HepG2 (cell line): ENCODE data around the gene FNDC3A. TPM values are rescaled to one million over a fixed set of nuclear protein-coding genes. Genes with fewer than 3 reads are reported as not detected.

ENCODE experiments used
- ATAC-seq: fragments of 200-7000 bp; cut with Tn5 transposase; 3 replicates; pipeline ENCODE4 v1.9.1; 2020; ENCODE audit warnings: mild to moderate bottlenecking, moderate library complexity
- BruUV-seq: library from RNA; stranded (reverse); fragments of 400-500 nt; replicated peaks from 2 replicates; lab custom pipeline; 2021; lab: Mats Ljungman, UMichigan
- CTCF ChIA-PET: fragments of 300-600 bp; formaldehyde crosslinking; extraction: SDS; loops from one replicate; lab custom pipeline; 2021; ENCODE audit warnings: low total read pairs, inconsistent platforms, low intra/inter-chr PET ratio; lab: Yijun Ruan, JAX
- POLR2A ChIA-PET: fragments of 350-600 bp; sonication (Branson Sonifier 250); formaldehyde crosslinking; loops from one replicate; lab custom pipeline; 2020; ENCODE audit warnings: antibody characterized with exemption, inconsistent platforms; lab: Yijun Ruan, JAX
- DNase-seq: peaks from one replicate; pipeline ENCODE4 v3.0.0-alpha.2; 2015; ENCODE audit warnings: low spot score
- FAIRE-seq: peaks from 3 replicates; lab custom pipeline; 2011; peaks lifted over from hg19 to GRCh38; lab: Jason Lieb, UNC
- H2AFZ ChIP-seq: one replicate; pipeline ENCODE4 v1.6.1; 2011; ENCODE audit warnings: low read length, inconsistent platforms
- H3K27ac ChIP-seq: fragments of 300-600 bp; 3 replicates; pipeline ENCODE4 v1.8.0; 2011; ENCODE audit warnings: mixed run types, mild to moderate bottlenecking, mixed read lengths, low read length, inconsistent platforms; ENCODE audit not compliant: insufficient read depth; ENCODE audit errors: extremely low read length
- H3K27me3 ChIP-seq, 2 experiments: fragments of 200-600 bp in 1 of 2; 2 replicates in 1 of 2; 3 replicates in 1 of 2; pipeline versions ENCODE4 v1.6.0 to v1.8.0; 2011; ENCODE audit warnings: low read length in 2 of 2, mild to moderate bottlenecking in 2 of 2, moderate library complexity in 2 of 2, inconsistent platforms in 1 of 2; ENCODE audit not compliant: insufficient read depth in 2 of 2, control insufficient read depth in 1 of 2
- H3K36me3 ChIP-seq, 2 experiments: fragments of 200-600 bp in 1 of 2; replicated peaks in 1 of 2; 2 replicates in 1 of 2; 3 replicates in 1 of 2; pipeline versions ENCODE4 v1.5.1 to v1.8.0; 2011; ENCODE audit warnings: low read length in 2 of 2, inconsistent platforms in 1 of 2; ENCODE audit not compliant: insufficient read depth in 2 of 2, control insufficient read depth in 1 of 2
- H3K4me1 ChIP-seq: 2 replicates; pipeline ENCODE4 v1.5.1; 2012; ENCODE audit warnings: low read length, inconsistent platforms; ENCODE audit not compliant: insufficient read depth
- H3K4me2 ChIP-seq: 2 replicates; pipeline ENCODE4 v1.6.0; 2011; ENCODE audit warnings: low read depth, low read length, inconsistent platforms
- H3K4me3 ChIP-seq, 3 experiments: fragments of 200-600 bp in 1 of 3; sonication (generic), shearing (Covaris generic) in 1 of 3; replicated peaks in 1 of 3; 2 replicates each; pipeline ENCODE4 v1.5.1; 2011 to 2016; ENCODE audit warnings: low read length in 3 of 3, inconsistent platforms in 2 of 3, low read depth in 2 of 3, mild to moderate bottlenecking in 2 of 3, control low read depth in 1 of 3, mixed read lengths in 1 of 3; ENCODE audit not compliant: insufficient read depth in 1 of 3
- H3K79me2 ChIP-seq: one replicate; pipeline ENCODE4 v1.6.1; 2011; ENCODE audit warnings: low read length, inconsistent platforms; ENCODE audit not compliant: insufficient read depth
- H3K9ac ChIP-seq: 2 replicates; pipeline ENCODE4 v1.6.0; 2011; ENCODE audit warnings: mild to moderate bottlenecking, low read depth, low read length, inconsistent platforms; ENCODE audit not compliant: insufficient read depth
- H3K9me3 ChIP-seq: 2 replicates; pipeline ENCODE4 v1.5.1; 2012; ENCODE audit warnings: mild to moderate bottlenecking, low read length
- H4K20me1 ChIP-seq: 2 replicates; pipeline ENCODE4 v1.6.0; 2011; ENCODE audit warnings: inconsistent platforms, mild to moderate bottlenecking, low read length, moderate library complexity; ENCODE audit not compliant: insufficient read depth
- FOXA1 ChIP-seq, 2 experiments: fragments of 450-650 bp in 1 of 2; sonication (generic) in 1 of 2; formaldehyde crosslinking in 1 of 2; IDR thresholded peaks; 2 replicates each; pipeline versions ENCODE4 v1.4.0 to v1.6.1; 2016 to 2020; ENCODE audit warnings: missing genetic modification reagents in 1 of 2
- FOXJ3 ChIP-seq: sonication (generic); formaldehyde crosslinking; IDR thresholded peaks from 2 replicates; pipeline ENCODE4 v1.4.0; 2020; ENCODE audit warnings: missing genetic modification reagents, mild to moderate bottlenecking, borderline replicate concordance
- JUNB ChIP-seq: sonication (generic); formaldehyde crosslinking; IDR thresholded peaks from 2 replicates; pipeline ENCODE4 v1.8.0; 2022; ENCODE audit warnings: missing genetic modification reagents, mild to moderate bottlenecking, borderline replicate concordance
- MAFF ChIP-seq: IDR thresholded peaks from 2 replicates; pipeline ENCODE4 v1.6.1; 2011; ENCODE audit warnings: low read depth, low read length, improper control_type of control experiment
- MBD4 ChIP-seq: IDR thresholded peaks from 2 replicates; pipeline ENCODE4 v1.6.1; 2012; ENCODE audit warnings: low read length, inconsistent platforms, borderline replicate concordance
- PREB ChIP-seq: sonication (generic); formaldehyde crosslinking; IDR thresholded peaks from 2 replicates; pipeline ENCODE4 v1.4.0; 2020; ENCODE audit warnings: missing genetic modification reagents
- RARG ChIP-seq: sonication (generic); formaldehyde crosslinking; IDR thresholded peaks from 2 replicates; pipeline ENCODE4 v1.4.0; 2020; ENCODE audit warnings: low read depth, mild to moderate bottlenecking, missing genetic modification reagents
- RBM39 ChIP-seq: fragments of 200-400 bp; formaldehyde crosslinking; IDR thresholded peaks from one replicate; pipeline ENCODE4 v1.6.1; 2018; ENCODE audit warnings: antibody characterized with exemption, mild to moderate bottlenecking, low read depth, low read length; ENCODE audit not compliant: poor library complexity, severe bottlenecking
- SRF ChIP-seq: IDR thresholded peaks from 2 replicates; pipeline ENCODE4 v1.6.1; 2011; ENCODE audit warnings: mild to moderate bottlenecking, low read depth, low read length, moderate library complexity
- ZBTB46 ChIP-seq: sonication (generic); formaldehyde crosslinking; IDR thresholded peaks from 2 replicates; pipeline ENCODE4 v1.4.0; 2020; ENCODE audit warnings: mild to moderate bottlenecking, missing genetic modification reagents, borderline replicate concordance
- ZBTB7A ChIP-seq: sonication (generic); formaldehyde crosslinking; IDR thresholded peaks from 2 replicates; pipeline ENCODE4 v1.8.0; 2022; ENCODE audit warnings: mild to moderate bottlenecking, missing genetic modification reagents
- ZNF12 ChIP-seq: sonication (generic); formaldehyde crosslinking; IDR thresholded peaks from 2 replicates; pipeline ENCODE4 v1.5.0; 2020; ENCODE audit warnings: missing genetic modification reagents
- ZNF543 ChIP-seq: sonication (generic); formaldehyde crosslinking; IDR thresholded peaks from 2 replicates; pipeline ENCODE4 v1.4.0; 2020; ENCODE audit warnings: mild to moderate bottlenecking, missing genetic modification reagents
- ZNF557 ChIP-seq: sonication (generic); formaldehyde crosslinking; IDR thresholded peaks from 2 replicates; pipeline ENCODE4 v1.4.0; 2020; ENCODE audit warnings: missing genetic modification reagents
- ZNF891 ChIP-seq: sonication (generic); formaldehyde crosslinking; IDR thresholded peaks from 2 replicates; pipeline ENCODE4 v1.5.0; 2020; ENCODE audit warnings: mild to moderate bottlenecking, missing genetic modification reagents
- WGBS: methylation state at CpG from one replicate; pipeline ENCODE4 v1.1.6; 2017; ENCODE audit warnings: low lambda C conversion rate; 5-methylcytosine and 5-hydroxymethylcytosine counted together
- in situ Hi-C: cut with HindIII; loops from 2 replicates; pipeline ENCODE4 v1.10.0; 2017; ENCODE audit warnings: low pct_unique_long_range_greater_than_20kb; ENCODE audit not compliant: extremely low pct_ligation_motif_present
- intact Hi-C: fragments of 100-400 bp; cut with micrococcal nuclease; formaldehyde crosslinking; loops from one replicate; pipeline ENCODE4 v1.10.0; 2022; ENCODE audit not compliant: unreplicated experiment
- polyA plus RNA-seq, 8 experiments: library from polyadenylated mRNA; depleted of rRNA in 3 of 8; stranded (reverse) in 7 of 8; unstranded in 1 of 8; fragments of >200 nt; fragmentation: Illumina TruSeq in 4 of 8; extraction: Trizol in 4 of 8; gene quantifications; 2 replicates each; pipeline versions ENCODE4 v1.2.1 to v1.2.3, GENCODE V29; 2011 to 2016; ENCODE audit warnings: low read depth in 4 of 8, missing spikeins in 1 of 8, mixed read lengths in 1 of 8; ENCODE audit not compliant: insufficient read depth in 1 of 8
- total RNA-seq, 5 experiments: library from RNA; depleted of rRNA; stranded (reverse); fragments of >200 nt; fragmentation: Illumina TruSeq; extraction: Trizol; gene quantifications; 2 replicates each; pipeline ENCODE4 v1.2.3, GENCODE V29; 2016; ENCODE audit warnings: low read depth in 1 of 5
- TF ChIP-seq, protein P1 (sequence below): sonication (generic); formaldehyde crosslinking; conservative IDR thresholded peaks from 2 replicates; pipeline ENCODE4 v1.4.0; 2020; ENCODE audit warnings: missing genetic modification reagents
- TF ChIP-seq, protein P2 (sequence below): IDR thresholded peaks from 2 replicates; pipeline ENCODE4 v1.6.1; 2016; ENCODE audit warnings: control low read depth

FNDC3A gene
- total and polyA plus RNA-seq, 2 of the 13 experiments (the other 11 are each of a cell fraction or from before 2014, with no cell fraction given), result 36.7 to 39.3 TPM

DNA sequence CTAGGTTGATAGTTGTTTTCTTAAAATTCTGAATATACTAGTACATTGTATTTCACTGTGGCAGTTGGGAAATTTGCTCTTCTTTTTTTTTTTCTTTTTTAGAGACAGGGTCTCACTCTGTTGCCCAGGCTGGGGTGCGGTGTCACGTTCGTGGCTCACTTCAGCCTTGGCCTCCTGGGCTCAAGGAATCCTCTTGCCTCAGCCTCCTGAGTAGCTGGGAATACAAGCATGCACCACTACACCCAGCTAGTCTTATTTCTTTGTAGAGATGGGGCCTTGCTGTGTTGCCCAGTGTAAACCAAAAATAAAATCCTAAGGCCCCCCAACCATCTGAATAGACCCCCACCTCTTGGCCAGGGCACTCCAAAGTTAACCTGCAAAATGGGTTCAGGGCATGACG is 79.3 kb downstream of the FNDC3A start:
- Histone ChIP-seq H3K9ac (no peak overlapping the region), H3K36me3 (peaks cover 0 to 2% of the 10 kb centered on the region in 2 experiments; a peak in 2 of 5 replicates), H3K9me3 (no peaks in the 10 kb centered on the region), H3K27ac (no peak overlapping the region), H3K4me3 (no peak overlapping the region), H4K20me1 (no peaks in the 10 kb centered on the region), H3K27me3 (no peaks in the 10 kb centered on the region)
- DNase-seq (no peak), FAIRE-seq (no peak)
- intact Hi-C loops (no loop called here), in situ Hi-C loops (no loop called here)
- POLR2A ChIA-PET, result no interaction called here
- TF ChIP-seq MBD4, result no peak
- no peak for TF ChIP-seq RARG (CRISPR knock-in tag)
- TF ChIP-seq SRF, result no peak
- no peak for TF ChIP-seq MAFF
- TF ChIP-seq ZNF543 (CRISPR knock-in tag), result no peak
- no peak for TF ChIP-seq ZNF12 (CRISPR knock-in tag)
- TF ChIP-seq PREB, result no peak
- TF ChIP-seq ZBTB7A (CRISPR knock-in tag), result no peak
- TF ChIP-seq ZNF891 (CRISPR knock-in tag), result no peak
- TF ChIP-seq, protein P1, sequence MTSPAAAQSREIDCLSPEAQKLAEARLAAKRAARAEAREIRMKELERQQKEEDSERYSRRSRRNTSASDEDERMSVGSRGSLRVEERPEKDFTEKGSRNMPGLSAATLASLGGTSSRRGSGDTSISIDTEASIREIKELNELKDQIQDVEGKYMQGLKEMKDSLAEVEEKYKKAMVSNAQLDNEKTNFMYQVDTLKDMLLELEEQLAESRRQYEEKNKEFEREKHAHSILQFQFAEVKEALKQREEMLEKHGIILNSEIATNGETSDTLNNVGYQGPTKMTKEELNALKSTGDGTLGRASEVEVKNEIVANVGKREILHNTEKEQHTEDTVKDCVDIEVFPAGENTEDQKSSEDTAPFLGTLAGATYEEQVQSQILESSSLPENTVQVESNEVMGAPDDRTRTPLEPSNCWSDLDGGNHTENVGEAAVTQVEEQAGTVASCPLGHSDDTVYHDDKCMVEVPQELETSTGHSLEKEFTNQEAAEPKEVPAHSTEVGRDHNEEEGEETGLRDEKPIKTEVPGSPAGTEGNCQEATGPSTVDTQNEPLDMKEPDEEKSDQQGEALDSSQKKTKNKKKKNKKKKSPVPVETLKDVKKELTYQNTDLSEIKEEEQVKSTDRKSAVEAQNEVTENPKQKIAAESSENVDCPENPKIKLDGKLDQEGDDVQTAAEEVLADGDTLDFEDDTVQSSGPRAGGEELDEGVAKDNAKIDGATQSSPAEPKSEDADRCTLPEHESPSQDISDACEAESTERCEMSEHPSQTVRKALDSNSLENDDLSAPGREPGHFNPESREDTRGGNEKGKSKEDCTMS (CRISPR knock-in tag), result no peak
- TF ChIP-seq JUNB (CRISPR knock-in tag), result no peak
- TF ChIP-seq ZNF557 (CRISPR knock-in tag), result no peak
- TF ChIP-seq ZBTB46, result no peak
- TF ChIP-seq, protein P2, sequence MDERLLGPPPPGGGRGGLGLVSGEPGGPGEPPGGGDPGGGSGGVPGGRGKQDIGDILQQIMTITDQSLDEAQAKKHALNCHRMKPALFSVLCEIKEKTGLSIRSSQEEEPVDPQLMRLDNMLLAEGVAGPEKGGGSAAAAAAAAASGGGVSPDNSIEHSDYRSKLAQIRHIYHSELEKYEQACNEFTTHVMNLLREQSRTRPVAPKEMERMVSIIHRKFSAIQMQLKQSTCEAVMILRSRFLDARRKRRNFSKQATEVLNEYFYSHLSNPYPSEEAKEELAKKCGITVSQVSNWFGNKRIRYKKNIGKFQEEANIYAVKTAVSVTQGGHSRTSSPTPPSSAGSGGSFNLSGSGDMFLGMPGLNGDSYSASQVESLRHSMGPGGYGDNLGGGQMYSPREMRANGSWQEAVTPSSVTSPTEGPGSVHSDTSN (CRISPR knock-in tag), result no peak
- TF ChIP-seq FOXJ3 (CRISPR knock-in tag), result no peak
- no peak for TF ChIP-seq FOXA1 (IDR thresholded peaks at IDR 0.05)
- TF ChIP-seq FOXA1 (CRISPR knock-in tag; IDR thresholded peaks at IDR 0.05), result no peak
- TF ChIP-seq RBM39, result no peak
- TF ChIP-seq, all 625 proteins: peak for 0
- Histone ChIP-seq H3K4me1 (no peaks in the 10 kb centered on the region), H3K79me2 (no peaks in the 10 kb centered on the region), H3K4me2 (no peak overlapping the region), H2AFZ (no peak overlapping the region)
- CTCF ChIA-PET, result no interaction called here
- BruUV-seq, result no TSS peak
- WGBS, result 90% methylated on average over 4 of the region's 4 CpGs
- ATAC-seq, result no peak
